NCI-H2196 (cell line): Measurements from ENCODE around the gene TRIM54.
"Not testable (repeated sequence)": the region's sequence is repeated elsewhere in the genome, so short reads cannot be mapped to it uniquely, and the experiment has no call there.

Source experiments
- DNase-seq: peaks from one replicate; lab custom pipeline; 2025; ENCODE audit not compliant: unreplicated experiment; lab: John Stamatoyannopoulos, UW

The TRIM54 gene

GRCh38 chr2:27256855-27257454 is 25.3 kb upstream of the TRIM54 start:
- DNase-seq, result no peak

GRCh38 chr2:27258051-27258450 is 24.2 kb upstream of the TRIM54 start:
- DNase-seq, result no peak

DNA sequence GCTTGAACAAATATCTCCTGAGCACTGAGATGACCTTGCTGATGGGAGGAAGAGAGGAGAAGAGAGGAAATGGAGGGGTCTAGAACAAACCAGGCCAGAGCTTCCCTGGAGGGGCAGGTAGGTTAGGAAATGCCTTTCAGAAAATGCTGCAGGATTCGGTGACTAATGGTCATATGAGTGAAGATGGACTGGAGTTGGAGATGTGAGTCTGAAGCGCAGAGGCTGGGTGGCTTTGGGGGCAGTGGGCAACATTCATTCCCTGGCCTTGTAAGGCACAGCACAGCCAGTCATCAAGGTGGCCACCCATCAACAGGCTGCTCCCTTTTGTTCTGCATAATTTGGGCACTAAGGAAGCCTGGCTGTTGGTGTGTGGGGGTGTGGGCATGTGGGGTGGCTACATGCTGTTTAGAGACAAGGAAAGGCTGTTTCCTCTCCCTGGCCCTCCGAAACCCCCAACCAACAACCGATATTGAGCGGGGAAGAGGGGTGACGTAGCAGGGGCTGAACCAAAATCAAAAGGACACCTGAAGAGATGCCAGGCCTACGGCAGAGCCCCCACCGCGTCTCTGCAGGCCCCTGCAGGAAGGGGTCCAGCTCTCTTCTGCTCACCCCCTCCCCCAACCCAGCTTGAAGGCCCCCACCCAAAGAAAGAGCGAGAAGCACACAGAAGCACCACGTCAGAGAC is 20.8 kb upstream of the TRIM54 start:
- DNase-seq, result no peak

DNA sequence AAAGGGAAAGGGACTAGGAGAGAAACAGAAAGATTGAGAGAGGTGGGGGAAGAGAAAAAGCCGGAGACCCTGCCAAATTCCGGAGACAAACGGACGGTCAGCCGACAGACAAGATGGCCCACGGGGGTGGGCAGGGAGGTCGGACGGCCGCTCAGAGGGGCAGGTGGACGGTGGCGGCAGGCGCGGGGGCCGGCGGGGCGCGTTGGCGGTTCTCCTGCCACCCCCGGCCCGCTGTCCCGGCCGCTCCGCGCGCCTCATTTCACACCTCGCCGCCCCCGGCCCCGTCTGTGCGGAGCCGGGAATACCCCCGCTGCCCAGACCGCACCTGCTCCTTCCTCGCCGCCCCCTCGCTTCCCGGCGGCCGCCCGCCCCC is 20.3 kb upstream of the TRIM54 start:
- DNase-seq, result no peak

GRCh38 chr2:27262379-27263286 is 19.6 kb upstream of the TRIM54 start, which contains the start of gene SLC30A3:
SLC30A3 (minus strand) TSS chr2:27263047; CDS start chr2:27262906, 141 bp downstream.
- DNase-seq, result peak; percentile 52

- DNase-seq, result no peak
These were observed 18.7 kb upstream of the TRIM54 start for GRCh38 chr2:27263287-27264252.

GRCh38 chr2:27264253-27264752 is 17.9 kb upstream of the TRIM54 start:
- no peak for DNase-seq

DNA sequence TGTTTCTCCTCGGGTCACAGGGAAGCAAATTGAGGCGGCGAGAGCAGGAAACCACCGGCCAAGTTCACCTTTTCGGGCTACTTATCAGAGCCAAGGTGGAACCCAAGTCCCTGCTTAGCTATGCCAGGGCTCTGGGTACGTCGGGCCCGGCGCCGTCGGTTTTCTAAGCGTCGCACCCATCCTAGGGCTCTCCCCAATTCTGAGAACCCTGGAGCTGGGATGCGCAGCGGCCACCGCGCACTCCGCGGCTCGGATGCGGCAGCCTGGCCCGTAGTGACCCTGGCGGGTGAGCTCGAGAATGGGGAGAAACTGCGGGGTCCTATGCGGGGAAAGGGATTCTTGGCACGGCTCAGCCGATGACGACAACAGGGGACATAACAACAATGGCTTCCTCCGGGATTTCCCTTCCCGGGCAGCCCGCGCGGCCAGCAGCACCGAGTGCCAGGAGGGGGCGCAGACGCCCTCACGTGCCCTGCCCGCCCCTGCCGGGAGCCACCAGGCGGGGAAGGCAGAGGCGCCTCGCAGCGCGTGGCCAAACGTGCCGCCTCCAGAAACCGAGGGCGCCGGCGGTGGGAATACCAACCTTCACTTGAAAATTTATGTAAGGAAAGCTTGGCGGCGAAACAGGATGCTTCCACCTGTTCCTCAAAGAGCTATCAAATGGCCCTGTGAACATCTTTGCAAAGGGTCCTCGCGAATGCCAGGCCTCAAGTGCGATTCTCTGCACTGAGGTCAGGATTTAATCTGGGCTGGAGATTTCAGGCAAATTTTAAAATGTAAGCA is 17.3 kb upstream of the TRIM54 start:
- DNase-seq, result peak; percentile 81

GRCh38 chr2:27265536-27265870 is 16.7 kb upstream of the TRIM54 start:
- no peak for DNase-seq

- DNase-seq, result not testable (repeated sequence)
These were observed 13.9 kb upstream of the TRIM54 start for GRCh38 chr2:27268296-27268695.

GRCh38 chr2:27270131-27270530 is 12.1 kb upstream of the TRIM54 start:
- no peak for DNase-seq

- no peak for DNase-seq
These were observed 11.6 kb upstream of the TRIM54 start for GRCh38 chr2:27270670-27271069.

DNA sequence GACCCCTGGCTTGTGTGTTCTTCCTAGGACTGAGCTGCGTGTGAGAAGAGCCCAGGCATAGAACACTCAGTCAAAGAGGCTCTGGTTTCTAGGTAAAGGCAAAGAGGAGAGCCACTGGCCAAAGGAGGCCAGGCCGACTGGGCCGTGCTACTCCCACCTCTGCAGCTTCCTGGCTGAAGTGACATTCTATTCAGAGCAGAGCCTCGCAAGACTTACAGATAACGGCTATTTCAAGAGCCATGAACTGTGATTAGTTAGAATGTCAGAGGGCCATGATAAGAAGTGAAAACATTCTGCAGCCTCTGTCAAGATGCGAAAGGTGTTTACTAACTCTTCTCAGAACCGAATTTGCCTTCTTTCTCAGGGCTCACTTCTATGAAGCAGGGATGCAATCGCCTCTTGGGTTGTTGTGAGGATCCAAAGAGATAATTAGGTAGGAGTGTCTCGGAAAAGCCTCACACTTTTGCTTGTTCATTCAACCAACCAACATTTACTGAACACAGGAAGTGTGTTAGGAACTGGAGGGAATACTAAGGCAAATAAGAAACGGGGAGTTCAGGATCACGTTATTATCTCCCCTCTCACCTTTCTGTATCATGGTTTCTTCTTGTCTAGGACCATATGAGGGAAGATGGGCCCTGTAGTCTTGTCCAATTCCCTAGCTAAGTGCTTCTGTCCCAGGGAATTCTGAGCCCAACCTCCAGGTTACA is 10.4 kb upstream of the TRIM54 start:
- DNase-seq, result no peak

DNA sequence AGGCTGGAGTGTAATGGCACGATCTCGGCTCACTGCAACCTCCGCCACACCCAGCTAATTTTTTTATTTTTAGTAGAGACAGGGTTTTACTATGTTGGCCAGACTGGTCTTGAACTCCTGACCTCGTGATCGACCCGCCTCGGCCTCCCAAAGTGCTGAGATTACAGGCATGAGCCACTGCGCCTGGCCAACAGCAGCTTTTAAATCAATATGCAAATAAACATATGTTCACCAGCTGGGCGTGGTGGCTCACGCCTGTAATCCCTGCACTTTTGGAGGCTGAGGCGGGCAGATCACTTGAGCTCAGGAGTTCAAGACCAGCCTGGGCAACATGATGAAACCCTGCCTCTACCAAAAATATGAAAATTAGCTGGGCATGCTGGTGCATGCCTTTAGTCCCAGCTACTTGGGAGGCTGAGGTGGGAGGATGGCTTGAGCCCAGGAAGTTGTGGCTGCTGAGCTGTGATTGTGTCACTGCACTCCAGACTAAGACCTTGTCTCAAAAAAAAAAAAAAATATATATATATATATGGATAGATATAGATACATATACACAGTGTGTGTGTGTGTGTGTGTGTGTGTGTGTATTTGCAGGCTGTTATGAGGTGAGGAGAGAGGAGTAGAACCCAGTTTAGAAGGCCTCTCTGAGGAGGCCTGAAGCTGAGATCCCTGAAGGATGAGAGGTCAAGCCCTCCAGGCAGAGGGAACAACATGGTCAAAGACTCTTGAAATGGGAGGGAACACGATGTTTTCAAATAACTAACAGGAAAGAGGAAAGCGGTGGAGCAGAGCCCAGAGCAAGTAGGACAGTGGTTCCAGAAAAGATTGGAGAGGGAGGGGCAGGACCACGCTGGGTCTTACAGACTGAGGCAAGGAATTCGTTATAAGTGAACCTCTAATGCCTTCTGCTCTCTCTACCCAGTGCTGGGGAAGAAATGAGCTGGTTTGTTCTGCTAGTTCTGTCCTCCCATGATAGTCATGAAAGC is 9.4 kb upstream of the TRIM54 start:
- DNase-seq, result not testable (repeated sequence)

GRCh38 chr2:27275211-27276150 is 6.7 kb upstream of the TRIM54 start, which contains the start of gene DNAJC5G:
DNAJC5G (plus strand) TSS chr2:27275433; CDS start chr2:27276729, 1,296 bp downstream.
- no peak for DNase-seq

DNA sequence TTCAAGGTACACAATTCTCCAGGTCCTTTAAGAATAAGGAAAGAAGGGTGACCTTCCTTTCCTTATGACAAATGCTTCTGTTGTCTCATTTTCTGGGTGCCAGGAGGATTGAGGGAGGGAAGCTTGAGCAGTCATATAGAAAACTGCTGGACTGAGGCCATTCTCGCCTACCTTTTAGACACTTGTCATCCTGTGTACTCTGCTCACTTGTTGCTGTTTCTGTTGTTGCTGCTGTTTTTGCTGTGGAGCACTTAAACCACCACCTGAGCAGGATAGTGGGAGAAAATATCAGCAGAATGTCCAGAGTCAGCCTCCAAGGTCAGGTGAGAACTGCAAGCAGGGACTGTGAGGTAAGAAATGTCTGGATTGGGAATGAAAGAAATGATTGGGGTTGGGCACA is 4.2 kb upstream of the TRIM54 start:
- DNase-seq, result no peak

DNA sequence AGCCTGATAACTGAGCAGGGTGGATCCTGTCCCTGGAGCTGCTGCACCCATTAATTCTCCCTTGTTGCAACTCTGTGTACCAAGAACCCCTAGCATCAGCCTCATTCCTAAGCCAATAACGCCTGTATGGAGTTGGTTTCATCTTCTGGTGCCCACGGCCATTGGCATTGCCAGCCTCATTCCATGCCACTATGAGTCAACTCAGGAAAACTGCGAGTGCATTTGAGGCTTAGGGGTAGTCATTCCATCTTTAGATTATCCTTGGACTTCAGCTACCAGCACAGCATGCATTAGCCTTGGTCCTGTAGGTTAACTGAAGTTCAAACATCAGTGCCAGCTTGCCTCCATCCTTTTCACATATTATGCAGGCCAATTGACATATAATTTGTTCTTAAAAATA is 1.4 kb upstream of the TRIM54 start:
- DNase-seq, result no peak
